Sigmoid colon (tissue), 7 donors: Measurements from ENCODE around the gene SRC. TPM values are rescaled to one million over a fixed set of nuclear protein-coding genes. Genes with fewer than 3 reads are reported as not detected.
A peak's percentile ranks its signal among the peaks of the same experiment; 100 is the strongest.

Source experiments
- DNase-seq: peaks from one replicate; pipeline ENCODE4 v3.0.0-alpha.2; 2019
- H3K27ac ChIP-seq, 4 donors: fragments of 200-600 bp; sonication (generic); one replicate each; pipeline ENCODE4 v1.5.1; 2016 to 2019; ENCODE audit warnings: mild to moderate bottlenecking in 1 of 4
- H3K27me3 ChIP-seq, 3 donors: fragments of 200-600 bp; sonication (generic); one replicate each; pipeline ENCODE4 v1.5.1; 2019; ENCODE audit warnings: mild to moderate bottlenecking in 1 of 3
- H3K36me3 ChIP-seq, 4 donors: fragments of 200-600 bp; sonication (generic); one replicate each; pipeline ENCODE4 v1.5.1; 2016 to 2019
- H3K4me1 ChIP-seq, 4 donors: fragments of 200-600 bp; sonication (generic); one replicate each; pipeline ENCODE4 v1.5.1; 2017 to 2019
- H3K4me3 ChIP-seq, 4 donors: fragments of 200-600 bp; sonication (generic); one replicate each; pipeline ENCODE4 v1.5.1; 2017 to 2019; ENCODE audit warnings: mild to moderate bottlenecking in 2 of 4, moderate library complexity in 1 of 4
- H3K9me3 ChIP-seq, 4 donors: fragments of 200-600 bp in 3 of 4; sonication (generic) in 3 of 4; one replicate each; pipeline versions ENCODE4 v1.5.1 to v1.6.1; 2013 to 2019
- CTCF ChIP-seq, 4 experiments: fragments of 450-650 bp in 3 of 4; fragments of 200-600 bp in 1 of 4; IDR thresholded peaks; one replicate each; pipeline ENCODE4 v1.5.1; 2016 to 2019; ENCODE audit warnings: antibody characterized with exemption in 4 of 4, mild to moderate bottlenecking in 3 of 4, moderate library complexity in 2 of 4
- EP300 ChIP-seq, 4 donors: sonication (generic); formaldehyde crosslinking; IDR thresholded peaks; one replicate each; pipeline ENCODE4 v1.6.1; 2017; ENCODE audit warnings: antibody characterized with exemption in 4 of 4
- POLR2A ChIP-seq, 2 donors: fragments of 450-650 bp; IDR thresholded peaks; one replicate each; pipeline ENCODE4 v1.6.1; 2016; ENCODE audit warnings: antibody characterized with exemption in 2 of 2, mild to moderate bottlenecking in 2 of 2, moderate library complexity in 2 of 2
- POLR2AphosphoS5 ChIP-seq, 4 donors: sonication (generic); formaldehyde crosslinking; IDR thresholded peaks; one replicate each; pipeline ENCODE4 v1.6.1; 2017; ENCODE audit warnings: antibody characterized with exemption in 4 of 4
- WGBS, 2 donors: extraction: QIAGEN DNeasy Blood & Tissue Kit; methylation state at CpG; one replicate each; pipeline ENCODE4 v1.1.7; 2013; 5-methylcytosine and 5-hydroxymethylcytosine counted together
- intact Hi-C: fragments of 100-400 bp; cut with DNase I; formaldehyde crosslinking; loops from one replicate; pipeline ENCODE4 v1.15.1; 2023
- polyA plus RNA-seq, 3 donors: library from polyadenylated mRNA; stranded (reverse); fragments of 200-250 nt; gene quantifications; one replicate each; pipeline ENCODE4 v1.2.3, GENCODE V29; 2013
- total RNA-seq, 4 donors: library from RNA; depleted of rRNA; stranded (reverse); fragments of >200 nt; gene quantifications; one replicate each; pipeline ENCODE4 v1.1.0, GENCODE V29; 2016
- donor health status: healthy with polysubstance abuse.
- donor health status: Bipolar disorder and iron deficiency.
- donor health status: healthy.

SRC gene
- total and polyA plus RNA-seq, 7 donors = 28.1 to 91.8 (median 52.3) TPM

- Histone ChIP-seq H3K27me3 (no peaks in the 10 kb centered on the region), H3K27ac (peak overlapping the region in 2 of 4 donors; percentile 14 to 22), H3K9me3 (no peaks in the 10 kb centered on the region), H3K36me3 (peaks cover 31 to 84% (median 47%) of the 10 kb centered on the region in 4 donors), H3K4me1 (peaks cover 0 to 24% (median 12%) of the 10 kb centered on the region in 4 donors), H3K4me3 (no peak overlapping the region)
- DNase-seq = no peak
- TF ChIP-seq EP300 (IDR thresholded peaks at IDR 0.05) (no peak), POLR2AphosphoS5 (IDR thresholded peaks at IDR 0.05) (no peak), CTCF (IDR thresholded peaks at IDR 0.05) (no peak), POLR2A (IDR thresholded peaks at IDR 0.05) (no peak)
- WGBS, 2 donors = 82 to 86% methylated on average over 22 of the region's 22 CpGs
- intact Hi-C loops = no loop called here
These were observed 50.0 kb downstream of the SRC start for GRCh38 chr20:37395921-37396415.

- Histone ChIP-seq H3K27me3 (no peaks in the 10 kb centered on the region), H3K4me3 (no peak overlapping the region), H3K27ac (peak overlapping the region in 1 of 4 donors; percentile 22), H3K36me3 (peaks cover 31 to 89% (median 50%) of the 10 kb centered on the region in 4 donors), H3K4me1 (peaks cover 0 to 24% (median 9%) of the 10 kb centered on the region in 4 donors), H3K9me3 (no peaks in the 10 kb centered on the region)
- DNase-seq = no peak
- intact Hi-C loops = no loop called here
- WGBS, 2 donors = 78 to 83% methylated on average over 20 of the region's 20 CpGs
- TF ChIP-seq CTCF (IDR thresholded peaks at IDR 0.05) (no peak), POLR2AphosphoS5 (IDR thresholded peaks at IDR 0.05) (no peak), EP300 (IDR thresholded peaks at IDR 0.05) (no peak), POLR2A (IDR thresholded peaks at IDR 0.05) (no peak)
These were observed 50.6 kb downstream of the SRC start for GRCh38 chr20:37396416-37397075.

GRCh38 chr20:37397076-37397953 lies 51.4 kb downstream of the SRC start:
- no peaks in the 10 kb centered on the region for H3K9me3 ChIP-seq
- H3K4me3 ChIP-seq = no peak overlapping the region
- 90 to 93% methylated on average over 24 of the region's 24 CpGs for WGBS, 2 donors
- H3K4me1 ChIP-seq = peaks cover 0 to 24% (median 9%) of the 10 kb centered on the region in 4 donors
- peaks cover 26 to 89% (median 54%) of the 10 kb centered on the region in 4 donors for H3K36me3 ChIP-seq
- no peaks in the 10 kb centered on the region for H3K27me3 ChIP-seq
- intact Hi-C loops = no loop called here
- no peak for DNase-seq
- TF ChIP-seq EP300 (IDR thresholded peaks at IDR 0.05) (no peak), CTCF (IDR thresholded peaks at IDR 0.05) (no peak), POLR2AphosphoS5 (IDR thresholded peaks at IDR 0.05) (no peak), POLR2A (IDR thresholded peaks at IDR 0.05) (no peak)
- peak overlapping the region in 2 of 4 donors; percentile 25 to 30 for H3K27ac ChIP-seq

GRCh38 chr20:37397954-37398749 lies 52.2 kb downstream of the SRC start:
- Histone ChIP-seq H3K27me3 (no peaks in the 10 kb centered on the region), H3K9me3 (no peaks in the 10 kb centered on the region), H3K36me3 (peaks cover 26 to 94% (median 58%) of the 10 kb centered on the region in 4 donors), H3K4me3 (no peak overlapping the region), H3K4me1 (peaks cover 0 to 24% (median 9%) of the 10 kb centered on the region in 4 donors), H3K27ac (peak overlapping the region in 2 of 4 donors; percentile 25 to 30)
- DNase-seq = no peak
- TF ChIP-seq CTCF (IDR thresholded peaks at IDR 0.05) (no peak), EP300 (IDR thresholded peaks at IDR 0.05) (no peak), POLR2AphosphoS5 (IDR thresholded peaks at IDR 0.05) (peak in 1 of 4 donors; percentile 25), POLR2A (IDR thresholded peaks at IDR 0.05) (no peak)
- 92 to 93% methylated on average over 30 of the region's 30 CpGs for WGBS, 2 donors
- intact Hi-C loops = no loop called here
